GM18505 (cell line): ENCODE measurements around the gene ACTRT3.

Source experiments
- ATAC-seq: cut with Tn5 transposase; IDR thresholded peaks from one replicate; pipeline ENCODE4 v1.9.1; 2021; ENCODE audit not compliant: unreplicated experiment
- POLR2A ChIP-seq: IDR thresholded peaks from 4 replicates; pipeline ENCODE4 v1.6.1; 2011; ENCODE audit warnings: borderline replicate concordance; ENCODE audit not compliant: insufficient read depth, insufficient read length; ENCODE audit errors: extremely low read depth

Gene ACTRT3

DNA sequence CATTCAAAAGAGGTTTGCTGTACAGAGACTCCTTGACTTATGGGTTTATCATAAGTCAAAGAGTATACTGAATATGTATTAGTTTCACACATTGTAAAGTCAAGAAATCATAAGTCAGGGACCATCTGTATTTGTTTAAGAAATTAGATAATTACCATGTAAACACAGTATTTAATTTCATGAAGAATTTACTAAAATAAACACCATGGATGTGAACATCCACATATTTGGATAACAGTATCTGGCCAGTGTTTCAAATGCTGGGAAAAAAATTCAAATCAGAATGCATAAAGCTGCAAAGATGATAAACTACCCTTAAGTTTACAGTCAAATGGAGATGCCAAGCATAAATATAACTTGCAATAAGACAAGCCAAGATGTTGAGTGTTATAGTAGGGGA lies 20.9 kb upstream of the ACTRT3 start:
- ATAC-seq = no peak
- no peak for TF ChIP-seq POLR2A

DNA sequence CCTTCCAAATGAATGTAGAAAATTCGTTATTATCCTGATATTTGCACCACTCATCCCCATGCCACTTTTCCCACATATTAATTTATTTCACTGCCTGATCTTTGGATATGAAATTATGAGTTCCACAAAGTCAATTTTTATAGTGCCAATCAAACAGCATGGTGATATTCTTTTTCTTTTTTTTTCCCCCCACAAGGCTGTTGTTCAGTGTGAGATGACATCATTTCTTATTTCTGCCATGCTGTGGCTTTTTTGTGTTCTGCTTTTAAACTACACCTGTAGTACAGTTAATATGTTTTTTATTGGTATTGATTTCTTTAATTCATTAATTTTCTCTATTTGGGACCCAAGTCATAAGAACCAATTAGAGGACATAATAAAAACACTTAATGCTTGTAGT lies 18.4 kb upstream of the ACTRT3 start:
- no peak for ATAC-seq
- TF ChIP-seq POLR2A = no peak

DNA sequence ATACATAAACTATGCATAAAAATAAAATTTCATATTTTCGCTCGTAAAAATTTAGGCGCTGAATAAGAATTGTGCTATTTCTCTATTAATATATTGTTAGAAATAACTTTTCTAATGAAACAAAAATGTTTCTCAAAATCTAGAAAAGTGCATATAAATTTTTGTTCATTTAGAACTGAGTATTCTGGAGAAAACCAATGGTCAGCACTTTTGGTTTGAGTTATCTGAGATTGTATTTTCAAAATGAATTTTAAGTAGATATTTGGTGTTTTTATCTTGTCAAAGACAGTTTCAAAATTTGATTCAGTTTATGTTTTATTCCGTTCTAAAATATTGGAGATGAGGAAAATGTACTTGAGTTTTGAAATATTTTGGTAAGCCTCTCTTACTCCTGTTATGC lies 17.8 kb upstream of the ACTRT3 start:
- TF ChIP-seq POLR2A = no peak
- no peak for ATAC-seq

DNA sequence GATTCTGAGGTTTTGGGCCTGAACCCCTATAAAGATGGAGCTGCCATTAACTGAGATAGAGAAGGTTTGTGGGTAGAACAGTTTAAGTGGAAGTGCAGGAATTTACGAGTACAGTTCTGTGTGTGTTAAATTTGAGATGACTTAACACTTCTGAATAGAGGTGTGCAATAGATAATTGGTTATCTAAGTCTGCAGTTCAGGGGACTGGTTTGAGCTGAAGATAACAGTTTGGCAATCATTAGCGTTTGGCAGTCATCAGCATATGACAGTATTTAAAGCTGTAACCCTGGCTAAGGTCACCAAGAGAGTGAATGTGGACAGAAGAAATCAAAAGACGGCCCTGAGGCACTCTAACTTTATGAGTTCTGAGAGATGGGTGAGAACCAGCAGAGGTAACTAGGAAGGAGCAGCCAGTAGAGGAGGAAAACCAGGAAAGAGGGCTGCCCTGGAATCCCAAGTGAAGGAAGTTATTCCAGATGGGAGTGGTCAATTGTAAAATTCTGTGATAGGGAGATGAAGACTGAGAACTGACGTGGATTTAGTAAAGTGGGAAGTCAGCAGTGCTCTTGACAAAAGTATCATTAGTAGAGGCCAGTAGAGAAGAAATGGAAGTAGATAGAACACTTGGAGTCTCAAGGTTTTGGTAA lies 12.0 kb upstream of the ACTRT3 start:
- no peak for ATAC-seq
- TF ChIP-seq POLR2A = no peak

DNA sequence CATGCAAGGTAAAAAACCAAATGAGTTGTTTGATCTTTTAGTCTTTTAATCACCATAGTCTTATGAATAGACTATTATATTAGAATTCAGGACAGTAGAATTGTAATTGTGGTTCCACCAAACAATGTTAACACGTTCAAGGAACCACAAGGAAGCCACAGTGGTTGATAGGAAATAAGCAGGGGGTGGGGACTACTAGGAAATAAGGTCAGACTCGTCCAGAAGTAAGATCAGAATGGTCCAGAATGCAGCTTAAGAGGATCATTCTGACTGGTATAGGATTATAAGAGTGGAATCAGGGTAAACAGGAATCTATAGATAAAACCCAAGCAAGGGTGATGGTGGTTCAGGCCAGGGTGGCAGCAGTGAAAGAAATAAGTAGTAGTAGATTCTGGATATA lies 11.4 kb upstream of the ACTRT3 start:
- TF ChIP-seq POLR2A = no peak
- ATAC-seq = no peak

DNA sequence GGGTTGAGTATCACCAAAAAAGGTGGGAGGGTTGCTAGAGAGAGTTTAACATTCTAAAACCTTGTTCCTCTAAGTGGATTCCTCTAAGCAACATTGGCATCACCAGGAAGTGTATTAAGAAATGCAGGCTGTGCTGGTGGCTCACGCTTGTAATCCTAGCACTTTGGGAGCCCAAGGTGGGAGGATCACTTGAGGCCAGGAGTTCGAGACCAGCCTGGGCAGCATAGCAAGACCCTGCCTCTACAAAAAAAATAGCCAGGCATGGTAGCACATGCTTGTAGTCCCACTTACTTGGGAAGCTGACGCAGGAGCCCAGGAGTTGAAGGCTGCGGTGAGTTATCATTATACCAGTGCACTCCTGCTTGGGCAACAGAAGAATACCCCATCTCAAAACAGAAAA lies 8.5 kb upstream of the ACTRT3 start:
- no peak for ATAC-seq
- TF ChIP-seq POLR2A = no peak

DNA sequence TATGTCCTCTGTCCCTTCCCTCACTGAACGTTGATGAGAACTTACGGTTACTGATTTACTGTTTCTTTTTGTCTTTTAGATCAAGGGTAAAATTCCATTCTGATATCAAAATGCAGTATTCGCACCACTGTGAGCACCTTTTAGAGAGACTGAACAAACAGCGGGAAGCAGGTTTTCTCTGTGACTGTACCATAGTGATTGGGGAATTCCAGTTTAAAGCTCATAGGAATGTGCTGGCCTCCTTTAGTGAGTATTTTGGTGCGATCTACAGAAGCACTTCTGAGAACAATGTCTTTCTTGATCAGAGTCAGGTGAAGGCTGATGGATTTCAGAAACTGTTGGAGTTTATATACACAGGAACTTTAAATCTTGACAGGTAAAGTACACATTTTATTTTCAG lies 4.8 kb upstream of the ACTRT3 start:
- TF ChIP-seq POLR2A = no peak
- no peak for ATAC-seq

DNA sequence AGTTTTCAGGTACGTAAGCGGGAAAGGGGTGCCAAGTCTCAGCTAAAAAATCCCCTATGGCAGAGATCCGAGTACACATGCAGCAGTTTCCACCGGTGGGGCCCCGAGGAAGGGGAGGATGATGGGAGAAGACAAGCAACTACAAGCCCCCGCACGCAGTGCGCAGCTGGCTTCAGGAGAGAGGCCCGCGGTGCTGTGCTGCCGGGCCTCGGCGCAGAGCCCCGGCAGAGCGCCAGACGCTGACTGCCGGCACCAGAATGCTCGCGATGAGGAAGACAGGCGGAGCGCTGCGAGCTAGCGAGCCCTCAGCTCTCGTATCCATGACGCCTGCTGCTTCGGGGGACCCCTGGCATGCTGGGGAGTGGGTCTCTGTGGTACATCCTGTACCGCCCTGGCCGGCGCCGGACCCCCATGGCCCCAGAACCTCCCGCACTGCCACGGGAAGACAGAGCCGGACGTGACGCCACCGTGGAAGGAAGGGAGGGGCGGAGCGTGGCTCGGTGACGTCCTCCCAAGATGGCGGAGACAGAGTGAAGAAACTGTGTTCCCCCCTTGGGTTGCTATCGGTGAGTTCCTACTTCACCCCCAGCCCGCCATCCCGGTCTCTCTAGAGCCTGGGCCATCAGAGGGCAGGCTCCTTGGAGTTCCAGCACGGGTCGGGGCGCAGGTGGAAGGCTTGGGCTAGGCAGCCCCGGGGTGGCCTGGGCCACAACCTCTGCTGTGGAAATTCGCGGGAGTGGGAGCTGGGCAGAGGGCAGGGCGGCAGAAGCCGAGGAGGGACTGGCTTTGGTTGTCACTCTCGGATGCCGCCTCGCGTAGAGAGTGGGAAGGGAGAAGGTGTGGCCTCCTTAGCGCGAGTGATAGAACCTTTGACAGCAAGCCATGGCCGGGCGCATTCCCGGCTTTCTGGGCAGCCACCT lies 3.8 kb upstream of the ACTRT3 start, which contains the start of gene MYNN:
Gene MYNN (plus strand): TSS at position 500 of the 920 bp plus-strand sequence. CDS start 900 bp downstream, outside the sequence.
- ATAC-seq = peak; percentile 83

DNA sequence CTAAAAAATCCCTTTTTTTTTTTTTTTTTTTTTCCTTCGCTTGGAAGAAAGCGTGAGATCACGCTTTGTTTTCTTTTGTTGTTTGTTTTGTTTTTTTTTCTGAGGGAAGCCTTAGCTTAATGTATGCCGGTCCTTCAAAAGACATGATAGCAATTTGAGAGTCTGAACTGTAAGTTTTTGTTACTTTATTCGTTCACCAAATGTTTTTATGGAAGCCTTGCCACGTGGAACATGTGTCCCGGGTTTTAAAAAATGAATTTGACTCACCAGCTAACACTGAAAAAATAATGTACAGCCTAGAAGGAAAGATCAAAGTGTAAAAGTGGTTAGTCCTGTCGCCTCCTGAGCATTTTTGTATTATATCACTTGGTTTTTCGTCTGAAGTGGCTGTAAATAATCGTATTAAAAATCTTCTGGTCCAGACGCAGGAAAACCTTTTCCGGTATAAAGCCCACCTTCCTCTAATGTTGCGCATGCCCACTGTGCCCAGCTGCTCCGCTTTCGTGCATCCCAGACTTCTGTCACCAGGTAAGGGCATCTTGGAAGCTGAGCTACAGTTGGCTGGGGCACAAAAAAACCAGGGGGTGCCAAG lies 3.0 kb upstream of the ACTRT3 start:
- peak; percentile 11 for ATAC-seq
- TF ChIP-seq POLR2A = no peak

More for the DNA sequence above, 3.8 kb upstream of the ACTRT3 start, which contains the start of gene MYNN:
- peak; percentile 98 for TF ChIP-seq POLR2A

DNA sequence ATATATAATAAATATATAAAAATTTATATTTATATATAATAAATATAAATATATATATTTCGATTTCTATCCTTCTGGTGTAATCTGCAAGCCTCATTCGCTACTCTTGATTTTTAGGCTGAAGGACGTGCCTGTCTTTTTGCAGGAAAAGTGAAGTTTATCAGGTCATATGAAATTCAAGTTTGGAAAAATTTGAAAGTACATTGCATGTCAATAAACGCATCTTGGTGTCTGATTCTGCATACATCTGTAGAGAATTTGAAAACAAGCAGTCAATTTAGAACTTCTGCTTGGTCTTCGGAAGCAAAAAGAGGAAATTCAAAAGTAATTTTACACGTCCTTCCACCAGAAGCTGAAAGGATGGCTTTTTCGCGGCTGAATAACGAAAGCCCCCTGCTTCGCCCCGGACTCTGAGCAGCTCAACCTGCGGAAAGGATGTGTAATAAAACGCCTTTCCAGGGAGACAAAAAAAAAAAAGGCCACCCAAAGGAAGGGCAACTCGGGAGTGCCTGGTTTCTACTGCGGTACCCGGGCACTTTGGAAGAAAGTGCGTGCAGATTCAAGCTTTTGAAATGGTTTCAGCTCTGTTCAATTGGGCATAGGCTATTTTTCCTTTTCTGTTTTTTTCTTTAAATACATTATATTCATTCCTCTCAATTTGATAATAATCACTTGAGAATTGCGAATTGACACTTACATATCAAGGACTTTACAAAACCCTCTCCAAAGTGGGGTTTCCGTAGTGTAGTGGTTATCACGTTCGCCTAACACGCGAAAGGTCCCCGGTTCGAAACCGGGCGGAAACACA lies 2.3 kb upstream of the ACTRT3 start:
- TF ChIP-seq POLR2A = no peak
- ATAC-seq = peak; percentile 13

DNA sequence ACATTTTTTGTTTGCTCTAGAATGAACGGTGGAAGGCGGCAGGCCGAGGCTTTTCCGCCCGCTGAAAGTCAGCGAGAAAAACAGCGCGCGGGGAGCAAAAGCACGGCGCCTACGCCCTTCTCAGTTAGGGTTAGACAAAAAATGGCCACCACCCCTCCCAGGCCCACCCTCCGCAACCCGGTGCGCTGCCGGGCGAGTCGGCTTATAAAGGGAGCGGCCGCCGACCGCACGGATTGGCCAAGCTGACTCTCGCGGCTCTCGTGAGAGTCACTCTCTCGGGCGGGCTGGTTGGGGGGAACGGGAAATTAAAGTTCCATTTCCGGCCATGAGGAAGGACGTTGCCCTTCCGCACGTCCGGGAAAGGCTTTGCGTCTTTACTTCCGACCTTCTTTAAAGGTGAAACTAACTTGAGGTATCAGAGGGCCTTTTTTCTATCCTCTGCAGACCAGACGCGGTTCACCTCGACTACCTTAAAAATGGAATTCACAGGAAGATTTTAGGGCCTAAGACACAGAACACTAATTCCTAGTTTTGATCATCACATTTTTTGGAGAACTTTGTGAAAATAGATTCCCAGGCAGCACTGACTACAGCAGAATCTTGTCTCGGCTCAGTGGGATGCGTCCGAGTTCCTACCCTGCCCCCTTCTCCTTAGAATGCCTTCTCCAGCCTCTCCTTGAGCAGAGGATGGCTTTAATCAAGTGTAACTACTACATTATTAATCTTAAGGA lies 4.3 kb downstream of the ACTRT3 start, which contains the start of gene TERC:
Gene TERC (minus strand): TSS at position 179 of the 731 bp plus-strand sequence.
- peak; percentile 76 for ATAC-seq

DNA sequence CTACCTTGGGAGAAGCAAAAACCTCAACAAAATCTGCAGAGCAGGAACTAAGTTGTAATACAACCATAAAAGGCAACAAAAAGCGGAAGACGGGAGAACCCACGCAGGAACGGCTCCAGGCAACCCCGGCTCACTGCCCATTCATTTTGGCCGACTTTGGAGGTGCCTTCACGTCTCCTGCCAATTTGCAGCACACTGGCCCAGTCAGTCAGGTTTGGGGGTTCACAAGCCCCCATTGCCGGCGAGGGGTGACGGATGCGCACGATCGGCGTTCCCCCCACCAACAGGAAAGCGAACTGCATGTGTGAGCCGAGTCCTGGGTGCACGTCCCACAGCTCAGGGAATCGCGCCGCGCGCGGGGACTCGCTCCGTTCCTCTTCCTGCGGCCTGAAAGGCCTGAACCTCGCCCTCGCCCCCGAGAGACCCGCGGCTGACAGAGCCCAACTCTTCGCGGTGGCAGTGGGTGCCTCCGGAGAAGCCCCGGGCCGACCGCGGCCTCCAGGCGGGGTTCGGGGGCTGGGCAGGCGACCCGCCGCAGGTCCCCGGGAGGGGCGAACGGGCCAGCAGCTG lies 5.0 kb downstream of the ACTRT3 start:
- ATAC-seq = peak; percentile 39

More for the DNA sequence above, 4.3 kb downstream of the ACTRT3 start, which contains the start of gene TERC:
- peak; percentile 92 for TF ChIP-seq POLR2A

More for the DNA sequence above, 5.0 kb downstream of the ACTRT3 start:
- peak; percentile 38 for TF ChIP-seq POLR2A
